GM19099 (cell line): ENCODE results near the gene ERFL.

Experiments
- POLR2A ChIP-seq: IDR thresholded peaks from 3 replicates; pipeline ENCODE4 v1.6.1; 2011; ENCODE audit warnings: low read depth; ENCODE audit not compliant: insufficient read length; ENCODE audit errors: extremely low read depth

Gene ERFL

DNA sequence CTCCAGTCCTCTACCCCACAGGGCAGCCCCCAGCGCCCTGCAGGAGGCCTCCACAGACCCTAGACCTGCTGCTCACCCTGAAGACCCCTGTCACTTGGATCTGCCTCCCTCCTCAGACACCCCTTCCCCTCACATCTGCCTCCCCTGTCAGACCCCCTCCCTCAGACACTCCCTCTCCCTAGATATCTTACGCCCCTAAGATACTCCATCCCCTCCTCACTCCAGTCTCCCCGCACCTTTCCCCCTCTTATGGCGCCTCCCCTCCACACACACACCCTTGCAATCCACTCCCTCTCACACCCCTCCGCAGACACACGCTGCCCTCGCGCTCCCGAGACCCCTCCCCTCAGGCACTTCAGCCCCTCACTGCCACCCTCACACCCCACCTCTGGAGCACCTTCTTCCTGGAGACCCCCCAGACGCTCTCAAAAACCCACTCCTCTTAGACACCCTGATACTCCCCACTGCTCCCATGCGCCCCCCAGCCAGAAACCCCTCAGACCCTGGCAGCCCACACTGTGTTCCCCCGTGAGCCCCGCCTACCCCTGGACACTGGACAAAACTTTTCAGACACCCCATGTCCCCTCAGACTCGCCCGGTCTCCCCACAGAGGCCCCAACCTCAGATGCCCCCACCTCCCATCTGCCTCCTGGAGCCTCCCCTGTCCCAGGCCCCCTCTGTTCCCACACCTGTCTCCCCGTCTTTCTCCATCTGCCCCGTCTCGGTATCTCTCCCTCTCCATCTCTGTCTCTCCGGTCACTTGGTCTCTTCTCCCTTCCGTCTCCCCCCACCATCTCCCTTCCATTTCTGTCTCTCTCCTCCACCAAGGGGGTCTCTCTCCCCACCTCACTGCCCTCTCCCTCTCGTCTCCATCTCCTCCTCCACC lies 14.5 kb downstream of the ERFL start:
- TF ChIP-seq POLR2A: no peak

DNA sequence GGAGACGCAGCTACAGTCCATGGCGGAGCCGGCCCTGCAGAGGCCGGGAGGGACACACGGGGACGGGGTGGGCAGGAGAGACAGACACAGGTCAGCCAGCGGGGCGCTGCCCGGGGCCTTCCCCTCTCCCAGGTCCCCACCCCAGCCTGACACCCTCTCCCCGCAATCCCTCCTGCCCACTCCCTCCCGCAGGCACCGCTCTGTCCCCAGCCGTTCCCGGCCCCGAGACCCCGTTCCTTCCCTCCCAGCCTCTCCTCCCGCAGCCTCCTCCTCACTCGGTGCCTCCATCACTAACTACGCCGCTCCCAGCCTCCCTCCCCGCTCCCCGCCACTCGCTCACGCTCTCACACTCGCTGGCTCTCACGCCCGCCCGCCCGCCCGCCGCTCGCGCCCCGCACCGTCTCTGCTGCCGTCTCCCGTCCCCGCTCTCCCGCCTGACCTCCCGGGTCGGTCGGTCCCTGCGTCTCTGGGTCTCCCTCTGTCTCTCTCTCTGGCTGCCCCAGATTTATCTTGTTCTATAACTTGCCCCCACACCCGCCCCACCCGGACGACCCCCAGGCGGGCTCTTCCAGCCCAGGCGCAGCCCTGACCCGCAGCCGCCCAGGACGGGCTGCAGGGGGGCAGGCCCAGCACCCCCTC lies 15.2 kb downstream of the ERFL start:
- no peak for TF ChIP-seq POLR2A

DNA sequence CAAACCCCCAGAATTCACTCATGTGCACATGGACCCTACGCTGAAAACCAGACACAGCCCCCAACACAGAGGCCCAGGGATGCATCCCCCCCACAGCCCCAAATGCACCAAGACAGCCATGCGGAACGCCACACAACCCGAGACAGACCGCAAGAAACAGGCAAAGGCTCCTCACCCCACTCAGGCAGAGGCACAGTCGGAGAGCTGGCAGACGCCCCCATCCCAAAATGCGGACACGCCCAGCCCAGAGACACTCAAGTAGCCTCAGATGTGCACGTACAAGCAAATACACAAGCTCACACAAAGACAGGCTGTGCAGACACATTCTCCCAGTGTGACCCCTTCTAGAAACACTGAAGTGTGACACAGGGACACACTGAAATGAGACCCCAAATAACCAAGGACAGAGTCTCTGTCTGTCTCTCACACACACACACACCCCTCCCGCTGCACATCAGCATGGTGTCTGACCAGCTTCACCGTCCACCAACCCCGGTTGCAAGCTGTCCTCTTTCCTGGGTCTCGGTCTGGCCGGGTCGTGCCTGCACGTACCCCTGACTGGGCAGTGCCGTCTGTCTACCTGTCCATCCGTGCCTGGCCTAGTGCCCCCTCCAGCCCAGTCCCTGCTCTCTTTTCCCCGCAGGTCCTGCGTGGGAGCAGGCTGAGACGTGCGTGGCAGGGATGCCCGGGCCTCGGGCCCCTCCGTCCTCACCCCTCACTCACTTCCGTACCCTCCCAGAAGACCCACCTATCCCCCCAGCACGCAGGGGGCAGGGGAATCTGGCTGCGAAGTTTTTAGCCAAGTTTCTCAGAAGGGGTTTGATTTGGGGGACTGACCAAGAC lies 16.1 kb downstream of the ERFL start:
- TF ChIP-seq POLR2A: no peak

DNA sequence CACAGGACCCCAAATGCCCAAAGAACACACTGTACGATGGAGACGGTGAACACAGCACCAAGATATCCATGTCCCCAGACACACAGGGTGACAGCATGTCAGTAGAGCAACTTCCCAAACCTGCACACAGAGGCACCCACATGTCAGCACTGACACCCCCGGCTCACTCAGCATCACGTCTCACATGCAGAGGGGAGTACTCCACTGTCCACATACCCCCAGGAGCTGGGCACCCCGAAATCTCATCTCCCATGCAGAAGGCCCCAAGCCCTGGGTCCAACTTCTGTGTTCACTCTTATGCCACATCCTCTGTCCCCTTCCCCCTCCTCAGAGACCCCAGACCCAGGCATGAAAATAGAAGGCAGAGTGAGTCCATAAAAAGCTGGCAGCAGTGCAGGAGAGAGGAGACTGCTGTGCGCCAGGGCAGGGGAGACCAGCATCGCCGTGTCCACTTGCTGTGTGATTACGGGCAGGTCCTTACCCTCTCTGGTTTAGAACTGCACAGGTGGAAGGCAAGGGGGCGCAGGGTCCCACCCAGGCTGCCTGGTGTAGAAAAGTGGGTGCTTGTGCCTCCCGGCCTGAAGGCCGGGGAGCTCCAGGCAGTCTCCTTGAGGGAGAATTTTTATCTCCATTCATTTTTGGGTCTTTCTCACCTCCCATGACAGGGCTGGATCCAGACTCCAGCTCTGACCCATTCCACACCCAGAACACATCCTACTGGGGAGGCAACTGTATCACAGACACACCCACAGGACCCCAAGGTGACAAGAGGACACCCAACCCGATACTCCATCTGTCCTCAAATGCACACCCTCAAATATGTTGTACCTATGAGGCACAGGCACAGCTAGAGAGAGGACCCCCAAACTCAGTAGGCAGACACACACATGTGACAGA lies 17.0 kb downstream of the ERFL start:
- no peak for TF ChIP-seq POLR2A

DNA sequence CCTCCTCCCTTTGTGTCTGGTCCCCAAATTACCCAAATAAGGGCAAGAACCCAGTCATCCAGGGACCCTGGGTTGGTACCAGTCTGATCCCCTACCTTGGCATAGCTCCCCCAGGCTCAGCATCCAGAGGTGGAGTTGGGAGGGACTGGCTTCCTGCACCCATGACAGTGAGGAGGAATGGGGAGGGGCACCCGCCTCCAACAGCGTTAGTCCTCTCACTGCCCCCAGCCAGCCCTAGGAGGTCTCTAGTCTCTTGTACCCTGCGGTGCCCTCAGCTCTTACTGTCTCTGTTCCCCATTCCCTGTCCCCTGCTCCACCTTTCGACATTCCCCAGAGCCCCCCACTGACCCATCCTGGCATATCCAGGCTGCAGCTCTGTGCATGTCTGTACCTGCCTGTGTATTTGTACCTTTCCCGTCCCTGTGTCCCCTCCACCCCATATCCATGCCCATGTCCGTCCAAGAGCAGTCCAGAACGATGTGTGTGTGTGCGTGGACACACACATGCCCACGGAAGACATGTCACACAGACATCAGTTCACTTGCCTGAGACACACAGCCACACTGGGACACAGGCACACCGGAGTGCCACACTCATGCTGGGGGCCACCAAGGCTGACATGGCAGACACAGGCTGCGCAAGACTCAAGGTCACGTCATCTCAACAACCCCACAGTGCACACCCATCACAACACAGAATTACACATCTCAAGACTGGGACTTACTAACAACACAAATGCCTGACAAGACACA lies 17.8 kb downstream of the ERFL start:
- TF ChIP-seq POLR2A: no peak

DNA sequence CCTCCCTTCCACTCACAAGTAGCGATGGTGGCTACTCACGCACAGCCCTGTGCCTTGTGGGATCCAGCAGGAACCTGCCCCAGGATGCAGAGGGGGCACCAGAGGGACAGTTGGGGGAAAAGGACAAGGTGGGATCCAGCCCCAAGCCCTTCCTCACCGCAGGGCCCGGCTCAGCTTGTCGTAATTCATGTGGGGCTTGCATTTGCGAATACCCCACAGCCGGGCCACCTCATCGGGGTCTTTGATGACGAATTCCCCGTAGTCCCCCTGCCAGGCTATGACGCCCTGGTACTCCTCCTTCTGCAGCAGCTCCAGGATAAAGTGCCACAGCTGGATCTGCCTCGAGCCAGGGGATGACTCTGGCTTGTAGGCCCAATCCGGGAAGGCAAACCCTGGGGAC lies 18.5 kb downstream of the ERFL start:
- TF ChIP-seq POLR2A: no peak

DNA sequence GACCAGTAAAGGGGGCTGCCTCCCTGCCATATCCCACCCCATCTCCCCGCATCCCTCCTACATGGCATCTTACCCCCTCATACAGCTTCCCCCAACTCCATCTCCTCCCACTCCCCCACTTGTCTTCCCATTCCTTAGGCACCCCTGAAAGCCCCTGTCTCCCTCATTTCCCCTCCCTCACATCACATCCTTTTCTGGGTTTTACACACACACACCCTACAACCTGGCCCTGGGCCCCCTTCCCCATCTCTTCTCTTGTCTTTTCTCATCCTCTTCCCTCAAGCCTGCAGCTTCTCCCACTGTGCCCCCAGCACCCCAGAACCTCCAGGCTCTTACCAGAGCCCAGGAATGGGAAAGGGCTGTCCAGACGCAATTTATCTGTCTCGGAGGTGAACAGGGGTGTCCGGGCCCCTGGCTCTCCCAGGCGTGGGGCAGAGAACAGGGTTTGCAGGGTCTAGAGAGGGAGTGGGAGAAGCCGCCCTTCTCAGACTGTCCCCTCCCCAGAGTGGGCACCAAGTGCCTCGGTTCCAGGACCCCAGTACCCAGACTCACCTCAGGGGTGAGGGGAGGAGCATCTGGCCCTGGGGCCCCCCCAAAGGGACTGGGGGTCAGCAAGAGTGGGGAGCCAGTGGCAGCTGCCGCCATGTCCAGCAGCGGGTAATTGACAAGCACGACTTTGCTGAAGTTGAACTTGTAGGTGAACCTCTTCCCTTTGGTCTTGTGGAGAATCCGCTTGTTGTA lies 19.4 kb downstream of the ERFL start:
- peak; percentile 10 for TF ChIP-seq POLR2A

DNA sequence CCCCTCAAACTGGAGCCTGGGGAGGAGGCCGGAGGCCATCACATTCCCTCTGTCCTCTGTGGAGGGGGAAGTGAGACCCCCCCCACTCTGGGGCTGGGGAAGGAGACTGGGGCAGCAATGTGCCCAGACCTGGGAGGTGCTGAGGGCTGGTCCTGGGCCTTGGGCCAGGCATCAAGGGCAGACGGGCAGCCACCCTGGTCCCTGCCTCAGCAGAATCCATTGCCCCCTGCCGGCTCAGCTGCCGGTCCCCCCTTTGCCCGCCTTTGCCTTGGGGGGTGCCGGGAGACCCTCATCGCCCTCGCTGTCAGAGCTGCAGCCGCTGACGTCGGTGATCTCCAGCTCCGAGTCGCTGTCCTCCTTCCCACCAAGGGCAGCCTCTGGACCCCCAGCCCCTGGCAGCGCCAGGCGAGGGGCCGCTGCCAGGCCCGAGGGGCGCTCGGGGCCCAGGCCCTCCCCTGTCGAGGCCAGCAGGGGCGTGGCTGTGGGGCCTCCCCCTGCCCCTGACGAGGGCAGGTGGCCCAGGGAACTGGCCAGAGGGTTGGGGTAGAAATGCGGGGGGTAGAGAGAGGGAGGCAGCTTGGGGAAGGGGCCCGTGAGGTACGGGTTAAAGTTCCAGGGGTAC lies 20.1 kb downstream of the ERFL start:
- TF ChIP-seq POLR2A: no peak

DNA sequence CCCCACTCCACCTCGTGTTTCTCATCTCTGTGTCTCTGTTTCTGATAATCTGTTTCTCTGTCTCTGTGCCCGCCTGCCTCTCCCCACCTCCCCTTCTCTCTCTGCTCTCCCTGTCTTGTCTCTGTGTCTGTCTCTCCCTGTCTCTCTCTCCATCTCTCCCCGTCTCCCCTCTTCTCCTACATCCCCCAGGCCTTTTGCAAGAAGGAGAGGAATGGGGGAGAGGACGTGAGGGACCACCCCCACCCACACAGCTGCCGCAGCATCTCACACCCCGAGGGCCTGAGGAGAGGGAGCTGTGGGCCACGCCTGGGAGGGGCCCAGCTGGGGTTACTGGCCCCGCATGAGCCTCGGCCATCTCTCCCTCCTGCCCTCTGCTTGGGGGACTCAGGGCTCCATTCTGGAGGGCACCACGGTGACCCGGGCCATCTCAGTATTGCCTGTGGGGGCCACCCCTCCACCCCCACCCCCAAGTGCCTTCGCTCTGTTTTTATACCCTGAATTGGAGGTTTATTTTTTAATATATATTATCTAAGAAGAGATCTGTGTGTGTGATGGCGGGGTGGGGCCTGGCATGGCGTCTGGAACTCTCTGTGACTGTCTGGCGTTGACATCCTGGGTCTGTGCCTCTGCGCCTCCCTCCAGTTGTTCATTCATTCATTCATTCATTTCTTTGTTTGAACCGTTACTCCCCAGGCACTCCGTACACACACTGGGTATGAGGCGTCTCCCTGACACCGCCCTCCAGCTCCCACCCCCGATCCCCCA lies 21.2 kb downstream of the ERFL start:
- no peak for TF ChIP-seq POLR2A

DNA sequence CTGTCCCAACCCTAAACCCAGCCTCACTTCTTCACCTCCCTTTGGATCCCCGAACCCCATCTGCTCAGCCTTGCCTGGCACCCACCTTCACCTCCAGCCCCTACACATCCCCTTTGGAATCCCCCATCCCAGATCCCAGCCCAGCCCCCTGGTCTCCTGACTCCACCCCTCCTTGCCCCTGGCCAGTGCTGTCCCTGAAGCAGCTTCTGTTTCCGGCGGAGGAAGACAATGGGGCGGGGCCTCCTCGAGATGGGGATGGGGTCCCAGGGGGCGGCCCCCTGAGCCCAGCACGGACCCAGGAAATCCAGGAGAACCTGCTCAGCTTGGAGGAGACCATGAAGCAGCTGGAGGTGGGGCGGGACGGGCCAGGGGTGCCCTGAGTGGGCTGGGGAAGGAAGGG lies 22.0 kb downstream of the ERFL start:
- TF ChIP-seq POLR2A: no peak

DNA sequence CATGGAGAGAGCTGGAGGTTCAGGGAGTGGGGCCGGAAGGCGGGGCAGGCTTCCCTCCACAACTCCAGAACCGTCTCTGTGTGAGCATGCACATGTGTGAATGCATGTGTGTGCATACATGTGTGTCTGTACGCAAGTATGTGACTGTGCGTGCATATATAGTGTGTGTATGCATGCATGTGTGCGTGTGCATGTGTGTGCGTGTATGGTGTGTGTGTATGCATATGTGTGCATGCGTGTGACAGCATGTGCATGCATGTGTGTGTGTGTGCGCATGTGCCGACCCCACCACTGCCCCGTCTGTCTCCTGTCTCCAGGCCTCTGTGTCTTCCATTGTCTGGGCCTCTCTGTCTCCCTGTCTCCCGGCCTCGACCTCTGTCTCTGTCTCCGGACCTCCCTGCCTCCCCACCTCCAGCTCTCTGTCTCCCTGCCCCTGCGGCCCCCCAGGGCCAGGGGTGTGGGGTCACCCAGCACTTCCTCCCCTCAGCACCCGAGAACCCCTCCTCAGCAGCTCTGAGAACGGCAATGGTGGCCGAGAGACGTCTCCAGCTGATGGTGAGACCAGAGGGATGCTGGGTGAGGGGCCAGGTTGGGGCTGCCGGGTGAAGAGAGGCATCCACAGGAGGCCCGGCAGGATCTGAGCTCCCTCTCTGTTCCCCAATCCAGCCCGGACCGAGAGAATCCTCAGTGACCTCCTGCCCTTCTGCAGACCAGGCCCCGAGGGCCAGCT lies 22.8 kb downstream of the ERFL start:
- TF ChIP-seq POLR2A: no peak
